Measurements from ENCODE around the gene TUSC2.

TUSC2 gene, protein sequence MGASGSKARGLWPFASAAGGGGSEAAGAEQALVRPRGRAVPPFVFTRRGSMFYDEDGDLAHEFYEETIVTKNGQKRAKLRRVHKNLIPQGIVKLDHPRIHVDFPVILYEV

DNA sequence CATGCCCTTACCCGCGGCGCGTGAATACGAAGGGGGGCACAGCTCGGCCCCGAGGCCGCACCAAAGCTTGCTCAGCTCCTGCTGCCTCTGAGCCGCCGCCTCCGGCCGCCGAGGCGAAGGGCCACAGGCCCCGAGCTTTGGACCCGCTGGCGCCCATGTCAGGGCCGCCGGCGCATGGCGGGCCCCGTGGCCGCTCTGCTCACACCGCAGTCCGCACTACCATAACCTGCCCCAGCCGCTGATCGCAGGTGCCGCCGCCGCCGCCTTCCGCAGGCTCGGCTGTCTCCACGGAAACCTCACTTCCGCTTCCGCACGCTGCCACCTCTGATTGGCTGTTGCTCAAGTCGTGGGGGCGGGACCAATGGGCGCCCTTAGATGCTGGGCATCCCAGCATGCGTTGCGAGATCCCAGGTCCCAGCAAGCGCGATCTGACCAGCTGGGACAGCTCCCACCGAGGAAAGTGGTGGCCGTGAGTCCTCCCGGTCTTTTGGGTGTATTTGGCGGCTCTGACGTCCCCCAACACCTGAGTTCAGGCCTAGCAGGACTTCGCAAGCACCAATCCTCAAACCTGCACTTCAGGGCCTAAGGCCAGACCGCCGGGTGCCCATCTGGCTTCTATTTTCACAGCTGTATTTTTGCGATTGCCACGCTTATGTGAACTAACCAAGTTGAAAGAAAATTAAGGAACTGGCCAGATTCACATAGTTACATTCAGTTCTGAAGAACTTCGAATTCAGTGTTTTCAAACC is at the start of gene TUSC2:
TSS of gene TUSC2 (minus strand) at position 281 of the 749 bp plus-strand sequence. CDS start at position 157, 124 bp downstream.
- DNase-seq (ENCODE audit: low read depth), result peak; percentile 90

DNA sequence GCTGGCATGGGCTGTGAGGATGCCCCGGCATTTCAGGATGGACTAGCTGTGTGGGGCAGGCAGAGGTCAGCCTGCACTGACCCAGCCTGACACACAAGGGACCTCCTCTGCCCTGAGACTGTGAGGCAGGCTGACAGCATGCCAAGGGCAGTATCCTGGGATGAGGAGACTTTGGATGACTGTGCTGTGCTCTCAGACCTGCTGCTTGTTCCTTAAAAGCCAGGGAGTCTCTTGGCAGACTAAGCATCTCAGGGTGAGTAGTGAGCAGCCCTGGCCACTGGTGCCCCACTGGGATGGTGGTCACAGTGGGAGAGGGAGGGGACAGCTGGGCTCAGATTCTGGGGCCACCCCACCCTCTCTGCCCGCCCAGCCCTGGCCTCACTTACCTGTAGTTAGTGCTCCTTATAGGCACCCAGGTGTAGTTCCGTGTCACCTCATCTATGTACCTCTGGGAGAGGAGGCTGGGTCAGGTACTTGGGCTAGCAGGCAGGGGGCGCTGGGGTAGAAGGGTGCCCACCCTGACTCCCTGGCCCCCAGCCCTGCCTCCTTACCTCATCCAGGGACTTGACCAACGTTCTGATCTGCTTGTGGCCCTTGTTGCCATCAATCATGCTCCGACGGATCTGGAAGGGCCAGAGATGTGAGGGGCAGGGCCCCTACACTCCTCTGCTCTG is 47.4 kb upstream of the TUSC2 start:
- no peak for DNase-seq (ENCODE audit: low read depth)

DNA sequence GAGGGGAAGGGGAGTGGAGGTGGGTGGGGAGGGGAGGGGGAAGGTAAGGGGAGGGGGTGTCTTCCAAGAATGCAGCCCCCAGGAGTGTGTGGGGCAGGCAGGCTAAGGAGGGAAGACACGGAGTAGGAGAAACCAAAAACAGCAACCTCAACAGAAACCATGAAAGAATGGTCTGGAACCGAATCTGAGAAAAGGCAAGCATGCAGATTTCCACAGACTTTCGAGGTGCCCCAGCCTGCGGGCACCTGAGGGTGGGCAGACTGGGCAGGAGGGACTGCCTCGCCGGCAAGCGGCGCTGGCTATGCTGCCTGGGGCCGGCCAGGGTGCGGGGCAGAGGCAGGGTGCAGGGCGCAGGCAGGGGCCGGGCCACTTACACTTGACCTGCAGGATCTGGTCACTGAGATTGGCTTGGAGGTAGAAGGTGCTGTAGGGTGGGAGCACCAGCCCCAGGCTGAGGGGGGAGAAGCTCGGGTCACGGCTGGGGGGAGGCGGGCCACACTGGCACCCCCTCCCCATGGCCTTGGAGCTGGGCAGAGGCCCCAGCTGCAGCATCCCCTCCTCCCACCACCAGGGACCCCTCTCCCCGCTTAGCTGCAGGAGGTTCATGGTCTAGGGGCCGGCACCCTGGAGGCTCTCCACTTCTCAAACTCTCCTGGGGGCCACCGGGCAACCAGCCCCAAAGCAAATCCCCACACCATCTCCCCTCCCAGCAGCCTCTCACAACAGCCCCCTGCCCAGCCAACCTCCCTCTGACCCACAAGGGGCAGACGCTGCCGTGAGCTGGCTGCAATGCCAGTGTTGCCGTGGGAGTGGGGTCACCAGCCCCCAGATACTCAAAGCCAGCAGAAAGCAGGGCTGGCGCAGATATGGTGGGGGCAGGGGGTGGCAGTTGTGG is 46.6 kb upstream of the TUSC2 start:
- no peak for DNase-seq (ENCODE audit: low read depth)

DNA sequence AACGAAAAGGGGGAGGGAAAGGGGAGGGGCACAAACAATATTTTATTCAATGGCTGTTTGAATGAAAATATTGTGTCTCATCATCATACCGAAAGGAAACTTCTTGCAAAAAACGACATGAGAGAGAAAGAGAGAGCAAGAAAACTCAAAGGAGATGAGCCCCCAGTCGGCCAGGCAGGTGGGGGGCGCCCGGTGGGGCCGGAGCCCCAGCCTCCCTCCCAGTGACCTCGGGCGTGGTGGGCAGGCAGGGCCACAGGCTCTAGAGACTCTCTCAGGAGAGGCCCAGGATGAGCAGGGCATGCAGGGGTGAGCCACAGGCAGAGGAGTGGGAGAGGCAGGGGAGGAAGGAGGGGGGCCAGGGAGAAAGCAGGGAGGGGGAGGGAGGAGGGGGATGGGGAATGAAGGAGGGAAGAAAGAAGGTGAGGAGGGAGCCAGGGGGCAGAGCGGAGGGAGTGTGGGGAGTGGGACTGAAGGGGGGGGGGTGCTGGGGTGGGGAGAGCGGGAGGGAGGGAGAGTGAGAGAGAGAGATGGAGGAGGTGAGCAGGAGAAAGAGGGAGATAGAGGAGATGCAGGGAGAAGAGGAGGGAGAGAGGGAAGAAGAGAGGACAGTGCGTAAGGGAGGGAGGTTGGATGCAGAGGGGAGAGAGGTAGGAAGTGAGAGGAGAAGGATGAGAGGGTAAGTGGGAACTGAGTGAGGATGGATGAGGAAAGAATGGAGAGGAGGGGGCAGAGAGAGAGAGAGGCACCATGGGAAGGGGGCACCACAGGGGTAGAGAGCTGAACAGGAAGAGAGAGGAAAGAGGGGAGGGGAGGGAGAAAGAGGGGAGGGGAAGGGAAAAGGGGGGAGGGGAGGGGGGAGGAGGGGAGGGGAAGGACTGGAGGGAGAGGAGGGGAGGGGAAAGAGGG is 45.4 kb upstream of the TUSC2 start:
- no peak for DNase-seq (ENCODE audit: low read depth)

DNA sequence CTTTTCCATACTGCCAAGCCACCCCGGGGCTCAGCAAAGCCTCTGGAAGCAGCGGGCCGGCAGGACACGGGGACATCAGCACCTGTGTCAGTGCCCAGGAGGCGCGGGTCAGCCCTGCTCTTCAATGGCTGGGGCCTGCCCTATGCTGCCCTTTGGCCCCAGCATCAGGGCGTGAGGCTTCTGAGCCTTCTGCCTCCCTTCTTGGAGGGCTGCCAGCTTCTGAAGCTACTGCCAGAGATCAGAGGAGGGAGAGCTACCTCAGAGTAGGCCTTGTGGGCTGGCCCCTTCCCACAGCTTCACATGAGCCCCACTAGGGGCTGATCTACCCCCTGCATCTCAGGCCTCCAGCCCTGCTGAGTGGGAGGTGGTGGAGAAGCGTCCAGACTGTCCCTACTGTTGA is 44.3 kb upstream of the TUSC2 start:
- no peak for DNase-seq (ENCODE audit: low read depth)

DNA sequence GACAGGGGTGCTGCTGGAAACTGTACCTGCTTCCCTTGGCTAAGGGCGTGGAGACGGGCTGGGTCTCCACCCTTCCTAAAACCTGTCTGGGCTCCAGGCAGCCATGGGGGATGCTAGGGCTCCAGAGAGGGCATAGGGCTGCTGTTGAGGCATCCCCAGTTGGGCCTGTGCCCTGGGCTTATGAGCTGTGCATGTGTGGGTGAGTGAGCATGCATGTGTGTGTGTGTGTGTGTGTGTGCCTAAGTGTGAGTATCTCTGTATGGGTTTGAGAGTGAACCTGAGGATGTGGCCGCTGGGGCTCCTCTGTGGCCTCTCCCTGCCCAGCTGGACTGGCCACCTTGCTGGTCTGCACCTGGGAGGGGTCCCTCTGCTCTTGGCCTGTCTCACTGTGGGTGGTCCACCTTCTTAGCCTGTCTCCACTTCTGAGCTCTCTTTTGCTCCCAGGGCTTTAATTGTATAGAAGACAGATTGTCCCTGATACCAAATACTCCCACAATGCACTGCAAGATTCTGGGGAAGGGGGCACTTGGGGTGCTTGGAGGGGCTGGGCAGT is 43.2 kb upstream of the TUSC2 start:
- peak; percentile 30 for DNase-seq (ENCODE audit: low read depth)

DNA sequence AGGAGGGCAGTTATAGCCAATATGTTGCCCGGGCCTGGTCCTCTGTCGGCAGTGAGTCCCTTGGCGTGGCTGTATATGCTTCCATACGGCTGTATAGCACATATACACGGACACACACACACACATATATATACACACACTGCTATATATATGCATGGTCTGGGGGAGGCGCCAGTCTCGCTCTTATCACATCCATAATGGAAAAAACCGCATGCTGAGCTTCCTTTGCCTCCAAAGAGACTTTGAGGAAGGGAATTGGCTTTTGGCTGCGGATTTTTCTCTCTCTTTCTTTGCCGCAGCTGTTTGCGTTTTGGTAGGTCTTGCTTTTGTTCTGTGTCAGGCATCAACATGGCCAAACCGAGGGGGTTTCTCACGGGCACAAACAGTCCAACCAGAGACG is 42.6 kb upstream of the TUSC2 start:
- DNase-seq (ENCODE audit: low read depth), result peak; percentile 38

DNA sequence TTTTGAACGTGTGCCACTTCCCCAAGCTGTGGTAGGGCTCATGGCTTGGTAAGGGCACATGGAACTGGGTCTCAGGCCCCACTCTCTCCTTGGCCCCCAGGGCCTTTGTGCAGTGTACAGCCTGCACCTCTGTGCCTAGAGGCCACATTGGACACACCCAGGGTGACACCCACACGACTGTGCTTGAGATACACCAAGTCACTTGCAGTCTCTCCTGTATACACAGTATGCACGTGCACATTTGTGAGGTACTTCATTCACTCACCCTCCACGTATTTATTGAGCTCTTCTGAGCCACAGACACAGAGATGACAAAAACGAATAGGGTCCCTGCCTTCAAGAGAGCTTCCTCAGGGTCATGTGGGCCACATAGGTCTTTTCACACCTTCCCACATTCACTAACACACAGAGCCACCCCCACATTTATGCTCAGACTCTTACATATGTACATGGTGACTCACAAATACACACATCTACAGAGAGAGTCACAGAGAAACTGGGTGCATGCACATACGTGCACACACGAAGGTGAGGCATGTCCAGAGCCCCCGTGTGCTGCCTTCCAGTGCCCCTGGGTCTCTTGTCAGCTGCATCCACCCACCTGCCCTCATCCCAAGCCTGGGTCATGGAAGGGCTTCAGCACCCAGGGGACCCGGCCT is 41.1 kb upstream of the TUSC2 start:
- DNase-seq (ENCODE audit: low read depth), result no peak

DNA sequence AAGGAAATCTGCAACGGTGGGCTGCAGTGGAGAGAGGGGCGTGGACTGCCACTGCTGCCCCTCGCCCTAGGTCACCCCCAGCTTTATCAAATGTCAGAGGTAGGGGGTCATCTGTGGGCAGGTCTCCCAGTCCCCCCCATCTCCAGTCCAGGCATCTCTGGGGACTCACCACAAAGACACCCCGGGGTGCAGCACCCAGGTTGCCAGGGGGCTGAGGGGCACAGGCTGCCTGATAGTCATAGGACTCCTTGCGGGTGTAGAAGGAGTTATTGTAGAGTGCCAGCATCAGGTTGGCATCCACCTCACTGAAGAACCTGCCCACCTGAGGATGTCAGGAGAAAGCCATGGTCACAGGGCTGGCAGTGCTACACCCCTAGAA is 37.8 kb upstream of the TUSC2 start:
- DNase-seq (ENCODE audit: low read depth), result no peak

DNA sequence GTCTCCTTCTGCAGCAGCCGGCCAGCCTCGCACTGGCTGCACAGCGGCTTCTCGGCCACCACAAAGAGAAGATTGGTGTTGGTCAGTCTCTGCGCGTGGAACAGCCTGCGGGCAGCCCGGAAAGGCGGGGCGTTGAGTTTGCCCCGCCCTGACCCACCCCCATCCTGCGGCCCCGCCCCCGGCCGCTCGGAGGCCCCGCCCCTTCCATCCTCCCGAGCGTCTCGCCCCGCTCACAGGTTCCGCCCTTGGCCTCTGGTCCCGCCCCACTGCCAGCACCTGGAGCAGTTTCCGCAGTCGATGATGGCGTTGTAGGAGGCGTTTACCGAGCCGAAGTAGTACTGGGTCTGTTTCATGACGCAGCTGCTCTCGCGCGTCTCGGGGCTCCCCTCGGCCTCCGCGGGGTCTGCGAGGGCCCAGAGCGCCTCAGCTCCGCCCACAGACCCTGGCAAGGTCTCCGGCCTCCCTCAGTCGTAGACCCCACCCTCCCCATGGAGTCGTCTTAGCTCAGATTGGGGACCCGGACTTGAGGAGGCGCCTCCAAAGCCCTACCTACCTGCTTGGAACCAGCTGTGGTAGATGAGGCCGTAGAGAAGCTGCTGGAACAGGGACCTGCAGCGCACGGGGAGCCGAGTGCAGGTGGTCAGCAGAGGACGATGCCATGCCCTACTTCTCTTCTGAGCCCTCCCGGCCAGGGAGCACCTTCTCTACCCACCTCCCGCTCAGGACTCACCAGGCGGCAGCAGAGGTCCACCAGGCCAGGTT is 37.2 kb upstream of the TUSC2 start:
- DNase-seq (ENCODE audit: low read depth), result peak; percentile 62

DNA sequence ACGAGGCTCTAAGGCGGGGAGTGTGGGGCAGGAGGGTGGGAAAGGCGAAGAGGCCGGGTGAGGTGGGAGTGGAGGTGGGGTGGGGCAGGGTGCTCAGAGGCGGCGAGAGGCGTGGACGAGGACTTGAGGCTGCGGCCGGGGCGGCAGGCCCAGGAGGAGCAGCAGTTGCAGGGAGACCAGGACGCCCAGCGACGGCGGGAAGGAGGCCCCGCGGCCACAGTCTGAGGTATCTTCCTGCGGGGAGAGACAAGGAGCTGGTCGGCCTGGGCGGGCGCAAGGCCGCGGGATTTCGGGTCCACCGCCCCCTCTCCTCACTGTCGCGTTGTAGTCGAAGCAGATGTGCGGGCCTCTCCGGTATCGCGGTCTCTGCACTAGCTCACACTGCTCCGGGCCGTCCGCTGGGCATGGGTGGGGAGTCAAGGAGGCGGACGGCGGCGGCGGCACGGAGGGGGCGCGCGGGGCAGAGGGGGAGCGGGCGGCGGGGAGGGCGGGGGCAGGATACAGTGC is 36.6 kb upstream of the TUSC2 start:
- DNase-seq (ENCODE audit: low read depth), result peak; percentile 27

DNA sequence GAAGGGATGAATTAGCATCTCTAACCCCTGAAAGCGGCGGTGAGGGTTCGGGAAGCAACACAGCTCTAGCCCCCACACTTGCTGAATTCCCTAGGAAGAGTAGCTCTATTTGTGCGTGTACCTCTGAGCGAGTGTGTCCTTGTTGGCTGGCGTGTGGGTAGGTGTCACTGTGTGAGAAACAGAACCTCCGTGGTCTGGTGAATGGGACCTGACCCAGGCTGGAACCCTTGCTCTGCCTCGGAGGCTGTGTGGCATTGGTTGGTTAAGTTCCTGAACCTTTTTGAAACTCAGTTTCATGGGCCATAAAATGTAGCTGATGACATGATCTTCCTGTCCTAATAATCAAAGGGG is 31.7 kb upstream of the TUSC2 start:
- DNase-seq (ENCODE audit: low read depth), result no peak

DNA sequence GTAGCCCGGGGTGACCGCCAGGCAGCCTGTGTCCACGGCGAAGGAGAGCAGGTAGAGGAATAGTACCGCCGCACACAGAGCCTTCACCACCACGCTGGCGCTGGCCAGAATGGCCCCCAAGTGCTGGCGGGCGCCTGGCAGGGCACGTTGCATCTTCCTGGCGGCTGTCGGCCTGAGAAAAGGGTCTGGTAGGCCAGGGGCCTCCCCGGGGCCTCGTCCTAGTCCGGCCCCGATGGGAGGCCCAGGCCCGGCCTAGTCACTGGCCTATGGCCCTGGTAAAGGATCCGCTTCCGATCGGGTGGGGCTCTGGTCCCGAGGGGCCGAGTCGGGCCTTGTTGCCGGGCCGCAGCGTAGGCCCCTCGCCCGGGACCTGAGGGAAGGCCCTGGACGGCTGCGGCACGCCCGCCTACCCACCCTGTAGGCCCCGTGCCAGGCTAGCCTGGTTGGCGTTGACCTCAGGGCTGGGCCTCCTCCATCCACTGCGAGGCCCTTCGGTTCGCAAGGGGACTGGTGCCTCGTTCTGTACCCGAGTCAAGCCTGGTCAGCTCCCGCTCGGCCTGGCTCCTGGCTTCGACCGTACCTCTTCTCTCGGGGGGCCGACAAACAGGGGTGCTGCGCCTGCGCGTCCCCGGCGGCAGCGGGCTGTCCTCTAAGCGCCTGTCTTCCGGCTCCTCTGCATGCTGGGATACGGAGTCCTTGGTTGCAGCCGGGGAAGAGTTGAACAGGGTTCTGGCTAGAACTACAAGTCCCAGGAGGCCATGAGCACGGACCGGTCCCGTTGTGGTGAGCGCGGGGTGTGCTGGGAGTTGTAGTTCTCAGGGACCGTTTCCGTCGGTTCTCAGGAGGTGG is 31.1 kb upstream of the TUSC2 start, which contains the start of gene TMEM115:
TSS of gene TMEM115 (minus strand) at position 611 of the 849 bp plus-strand sequence. CDS start at position 153, 458 bp downstream.
- DNase-seq (ENCODE audit: low read depth), result peak; percentile 99

DNA sequence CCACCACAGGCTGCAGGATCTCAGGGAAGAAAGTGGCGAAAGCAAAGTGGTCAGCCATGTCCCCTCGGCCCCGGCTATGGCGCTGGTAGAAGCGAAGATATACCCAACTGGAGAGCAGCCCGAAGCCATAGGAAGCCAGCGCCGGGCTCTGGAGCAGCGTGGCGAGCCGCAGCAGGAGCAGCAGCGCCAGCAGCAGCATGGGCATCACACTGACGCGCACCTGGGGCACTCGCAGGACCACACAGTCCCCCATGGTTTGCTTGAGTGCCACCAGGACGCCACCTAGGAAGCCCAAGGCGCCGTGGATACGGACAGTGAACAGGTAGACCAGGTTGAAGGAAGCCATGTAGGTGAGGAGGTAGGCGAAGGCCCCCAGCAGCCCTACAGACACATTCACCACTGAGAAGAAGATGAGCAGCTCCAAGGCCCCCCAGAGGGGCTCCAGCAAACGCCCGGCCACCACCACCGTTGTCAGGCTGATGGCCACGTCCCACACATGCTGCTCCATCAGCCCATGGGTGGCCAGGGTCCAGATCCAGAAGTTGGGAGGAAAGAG is 30.4 kb upstream of the TUSC2 start:
- DNase-seq (ENCODE audit: low read depth), result no peak

DNA sequence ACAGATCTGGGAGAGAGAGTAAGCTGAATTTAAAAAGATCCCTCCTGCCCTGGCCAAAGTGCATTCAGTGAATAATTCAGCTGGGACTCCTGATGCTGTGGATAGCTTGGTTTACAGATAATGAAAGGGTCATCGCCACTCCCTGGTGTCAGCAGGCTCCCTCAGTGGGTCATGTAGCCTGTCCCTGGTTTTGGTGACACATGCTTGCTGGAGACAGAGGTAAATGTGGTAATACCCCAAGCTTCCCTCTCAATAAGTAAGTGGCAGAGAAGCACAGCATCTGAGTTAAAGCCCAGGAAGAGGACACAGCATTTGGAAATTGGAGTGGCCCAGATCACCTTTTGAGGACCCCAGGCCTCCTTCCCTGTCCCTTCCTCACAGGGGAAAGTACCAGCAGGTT is 29.5 kb upstream of the TUSC2 start:
- no peak for DNase-seq (ENCODE audit: low read depth)

DNA sequence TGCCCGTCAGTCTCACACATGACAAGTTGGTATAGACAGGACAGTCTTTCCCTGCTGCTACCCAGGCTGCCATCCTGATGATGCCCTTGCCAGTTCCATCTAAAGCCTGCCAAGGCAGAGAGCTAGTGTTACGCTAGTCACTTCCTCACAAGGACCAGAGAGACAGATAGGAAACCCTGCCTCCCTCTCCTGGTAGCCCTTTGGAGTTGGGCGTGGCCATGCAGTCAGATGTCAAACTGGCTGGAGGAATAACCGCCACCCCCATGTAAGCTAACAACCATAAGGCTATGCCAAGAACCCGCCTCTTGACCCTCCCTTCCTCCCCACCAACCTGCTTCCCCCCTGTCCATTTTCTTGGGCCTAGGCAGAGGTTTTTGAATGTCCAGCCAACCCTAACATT is 28.5 kb upstream of the TUSC2 start:
- no peak for DNase-seq (ENCODE audit: low read depth)

DNA sequence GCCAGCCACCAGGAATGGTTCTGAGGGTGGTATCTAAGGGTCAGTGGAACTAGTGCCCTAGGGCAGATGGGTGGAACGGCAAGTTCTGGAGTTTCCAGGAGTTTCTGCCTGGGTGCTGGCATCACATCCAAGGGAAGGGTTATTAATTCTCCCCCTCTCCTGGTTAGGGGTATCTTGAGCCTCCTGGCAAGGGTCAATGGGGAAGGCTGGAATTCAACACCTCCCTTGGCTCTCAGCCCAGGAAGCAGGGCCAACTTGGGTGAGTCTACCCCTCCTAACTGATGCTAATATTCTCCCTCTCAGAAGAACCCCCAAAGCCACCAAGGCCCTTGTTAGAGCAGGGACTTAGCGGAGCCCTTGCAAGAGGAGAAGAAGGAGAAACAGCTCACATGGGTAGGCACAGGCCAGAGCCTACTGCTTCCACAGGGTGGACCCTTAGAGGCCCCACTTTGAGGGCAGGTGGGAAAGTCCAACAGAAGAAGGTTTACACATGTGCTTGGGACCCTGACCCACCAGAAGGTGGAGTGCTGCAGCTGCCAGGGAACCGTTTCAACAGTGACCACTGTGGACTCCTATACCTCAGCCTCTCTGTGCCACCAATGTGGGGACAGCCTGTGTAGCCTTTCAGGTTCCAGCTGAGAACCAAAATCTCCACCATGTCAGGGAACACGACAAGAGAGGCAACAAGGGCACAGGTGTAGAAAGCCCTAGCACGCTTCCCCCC is 28.0 kb upstream of the TUSC2 start:
- DNase-seq (ENCODE audit: low read depth), result no peak

DNA sequence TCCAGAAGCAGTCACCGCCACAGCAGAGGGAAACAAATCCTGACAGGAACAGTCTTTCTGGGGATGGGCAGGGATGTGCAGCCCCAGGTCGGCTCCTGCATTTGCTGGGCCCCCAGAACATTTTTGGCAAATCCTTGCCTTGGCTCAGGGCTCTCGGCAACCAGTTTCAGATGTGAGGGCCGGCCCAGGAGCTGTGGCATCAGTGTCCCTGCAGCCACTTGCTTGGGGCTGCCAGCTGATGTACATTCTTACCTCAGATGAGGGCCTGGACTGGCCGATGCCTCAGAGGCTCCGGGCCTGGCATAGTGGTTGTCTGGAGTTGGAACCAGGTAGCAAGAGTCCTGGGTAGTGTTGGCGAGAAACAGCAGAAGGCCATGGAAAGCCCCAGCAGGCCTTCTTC is 26.8 kb upstream of the TUSC2 start:
- DNase-seq (ENCODE audit: low read depth), result no peak
